Erythroblast (primary cell): ENCODE results near the gene TLK1.

ENCODE experiments used
- DNase-seq, 2 experiments: peaks; one replicate each; lab custom pipeline; 2025; lab: John Stamatoyannopoulos, UW
- GATA1 ChIP-seq: IDR thresholded peaks from 2 replicates; pipeline ENCODE4 v1.6.1; 2011; ENCODE audit warnings: low read depth, mild to moderate bottlenecking, control low read depth, low read length, moderate library complexity
- POLR2A ChIP-seq: IDR thresholded peaks from 2 replicates; pipeline ENCODE4 v1.6.1; 2011; ENCODE audit warnings: mild to moderate bottlenecking, low read length

TLK1 gene

DNA sequence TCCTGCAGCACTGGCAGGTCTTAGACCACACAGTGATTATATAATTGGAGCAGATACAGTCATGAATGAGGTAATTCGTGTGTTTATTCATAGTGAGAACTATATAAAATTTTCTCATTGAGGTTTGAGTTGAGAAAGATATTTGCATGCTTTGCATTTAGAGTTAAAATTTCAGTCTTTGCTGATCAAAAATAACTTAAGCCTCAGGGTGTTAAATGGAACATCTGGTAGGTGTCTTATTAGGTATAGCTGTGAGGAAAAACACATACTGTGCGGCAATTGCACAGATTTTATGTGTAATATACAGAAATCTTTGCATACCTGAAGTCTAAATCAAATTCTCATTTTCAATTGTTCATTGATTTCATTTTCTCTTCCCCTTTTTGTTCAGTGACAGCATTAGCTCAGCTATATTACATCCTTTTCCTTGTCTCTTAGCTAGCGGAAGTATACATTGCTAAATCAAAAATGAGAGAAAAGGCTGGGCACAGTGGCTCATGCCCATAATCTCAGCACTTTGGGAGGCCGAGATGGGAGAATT lies 210.4 kb downstream of the TLK1 start:
- TF ChIP-seq POLR2A (no peak), GATA1 (no peak)
- no peak for DNase-seq

DNA sequence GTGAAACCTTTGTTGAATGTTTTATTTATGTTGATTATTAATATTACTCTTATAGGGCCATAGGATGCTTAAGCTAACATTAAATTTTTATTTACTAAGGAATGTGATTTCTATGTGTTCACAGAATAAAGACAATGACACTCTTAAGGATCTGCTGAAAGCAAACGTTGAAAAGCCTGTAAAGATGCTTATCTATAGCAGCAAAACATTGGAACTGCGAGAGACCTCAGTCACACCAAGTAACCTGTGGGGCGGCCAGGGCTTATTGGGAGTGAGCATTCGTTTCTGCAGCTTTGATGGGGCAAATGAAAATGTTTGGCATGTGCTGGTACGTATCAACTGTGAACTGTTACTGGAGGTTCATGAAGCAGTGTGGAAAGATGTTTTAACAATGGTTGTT lies 211.3 kb downstream of the TLK1 start:
- no peak for DNase-seq
- TF ChIP-seq GATA1 (no peak), POLR2A (no peak)

DNA sequence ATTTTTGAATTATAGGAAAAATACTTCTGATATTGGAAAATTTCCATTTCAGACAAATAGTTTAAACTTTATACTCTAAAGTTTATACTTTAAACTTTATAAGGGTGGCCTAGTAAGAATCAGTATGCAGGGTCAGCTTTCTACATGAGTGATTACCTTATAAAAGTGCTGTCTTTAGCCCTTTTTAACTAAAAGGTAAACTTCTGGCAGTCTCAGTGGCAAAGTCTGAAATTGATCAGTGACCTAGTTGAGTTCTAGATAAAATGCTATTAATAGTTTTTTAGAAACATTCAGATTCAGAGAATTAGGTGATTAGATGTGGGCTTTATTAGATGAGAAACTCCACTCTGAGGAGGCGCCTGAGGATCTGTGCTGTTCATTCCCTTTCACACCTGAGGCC lies 216.1 kb downstream of the TLK1 start:
- DNase-seq, result no peak
- TF ChIP-seq GATA1 (no peak), POLR2A (no peak)

DNA sequence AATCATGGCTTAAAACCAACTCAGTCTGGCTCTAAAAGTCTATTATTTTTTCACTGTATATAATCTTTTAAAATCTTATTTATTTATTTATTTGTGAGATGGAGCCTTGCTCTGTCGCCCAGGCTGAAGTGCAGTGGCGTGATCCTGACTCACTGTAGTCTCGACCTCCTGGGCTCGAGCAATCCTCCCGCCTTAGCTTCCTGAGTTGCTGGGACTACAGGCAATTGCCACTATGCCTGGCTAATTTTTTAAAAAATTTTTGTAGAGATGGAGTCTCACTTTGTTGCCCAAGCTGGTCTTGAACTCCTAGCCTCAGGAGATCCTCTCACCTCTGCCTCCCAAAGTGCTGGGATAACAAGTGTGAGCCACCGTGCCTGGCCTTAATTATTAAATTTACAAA lies 217.1 kb downstream of the TLK1 start:
- no peak for TF ChIP-seq GATA1
- no peak for TF ChIP-seq POLR2A
- DNase-seq, result no peak

DNA sequence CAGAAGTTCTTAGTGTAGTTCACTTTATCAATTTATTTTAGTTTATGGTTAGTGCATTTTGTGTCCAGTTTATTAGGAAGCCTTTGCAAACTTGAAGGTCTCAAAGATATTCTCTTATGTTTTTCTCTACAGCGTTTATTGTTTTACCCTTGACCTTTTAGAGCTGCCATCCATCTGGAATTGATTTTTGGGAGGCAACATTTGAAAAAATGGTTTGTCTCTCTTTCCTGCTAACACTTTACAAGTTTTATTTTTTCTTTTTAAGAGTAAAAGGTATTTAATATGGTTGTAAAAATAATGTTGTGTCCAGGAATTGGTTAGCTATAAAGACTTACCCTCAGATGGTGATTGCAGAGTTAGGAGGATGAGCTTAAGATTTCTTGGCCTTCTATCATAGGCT lies 217.7 kb downstream of the TLK1 start:
- no peak for TF ChIP-seq POLR2A
- no peak for TF ChIP-seq GATA1
- no peak for DNase-seq

DNA sequence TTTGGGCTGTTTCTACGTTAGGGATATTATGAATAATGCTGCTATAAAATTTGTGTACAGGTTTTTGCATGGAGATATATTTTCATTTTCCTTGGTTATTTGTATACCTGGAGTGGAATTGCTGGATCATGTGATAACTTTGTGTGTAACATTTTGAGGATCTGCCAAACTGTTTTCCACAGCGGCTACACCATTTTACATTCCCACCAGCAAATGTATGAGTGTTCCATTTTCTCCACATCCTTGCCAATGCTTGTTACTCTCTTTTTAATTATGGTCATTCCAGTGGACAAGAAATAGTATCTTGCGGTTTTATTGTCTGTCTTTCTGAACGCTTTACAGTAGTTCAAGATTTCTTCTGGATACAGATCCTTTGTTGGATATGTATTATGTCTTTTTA lies 218.1 kb downstream of the TLK1 start:
- no peak for DNase-seq
- TF ChIP-seq GATA1, result no peak
- TF ChIP-seq POLR2A, result no peak
